ENCODE results near the gene IPO5.
"Not testable (repeated sequence)": the region's sequence is repeated elsewhere in the genome, so short reads cannot be mapped to it uniquely, and the experiment has no call there.

IPO5 gene

DNA sequence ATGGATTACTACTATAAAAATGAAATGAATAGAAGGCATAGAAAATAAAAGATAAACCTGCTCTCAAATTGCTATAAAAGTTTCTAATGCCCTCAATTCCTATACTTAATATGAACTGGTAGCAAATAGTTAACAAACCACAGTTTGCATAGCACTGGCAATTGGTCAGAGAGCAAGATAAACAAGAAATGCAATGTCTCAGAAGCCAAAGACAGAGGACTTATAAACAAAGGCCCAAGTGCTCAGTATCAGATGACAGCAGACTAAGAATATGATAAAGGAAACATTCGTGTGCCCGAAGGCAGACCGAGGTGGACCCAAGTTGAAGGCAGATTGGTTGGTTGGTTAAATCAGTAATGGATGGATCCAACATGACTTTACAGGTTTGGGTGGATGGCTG lies 50.6 kb downstream of the IPO5 start:
- no peak overlapping the region for H3K4me3 ChIP-seq (replicated peaks; ENCODE audit: low read depth, low read length)
- TF ChIP-seq CTCF (IDR thresholded peaks at IDR 0.05; ENCODE audit: low read length, missing control alignments): no peak
- DNase-seq (ENCODE audit: low read depth): peak; percentile 48

- DNase-seq (ENCODE audit: low read depth): peak; percentile 44
Observed at GRCh38 chr13:98004997-98005396, 51.5 kb downstream of the IPO5 start.

GRCh38 chr13:98007001-98007400 lies 53.5 kb downstream of the IPO5 start:
- H3K4me3 ChIP-seq (replicated peaks; ENCODE audit: low read depth, low read length): no peak overlapping the region
- TF ChIP-seq CTCF (IDR thresholded peaks at IDR 0.05; ENCODE audit: low read length, missing control alignments): no peak
- no peak for DNase-seq (ENCODE audit: low read depth)

More at GRCh38 chr13:98004997-98005396, 51.5 kb downstream of the IPO5 start:
- H3K4me3 ChIP-seq (replicated peaks; ENCODE audit: low read depth, low read length): not testable (repeated sequence)

GRCh38 chr13:98013241-98013640 lies 59.8 kb downstream of the IPO5 start:
- no peak for DNase-seq (ENCODE audit: low read depth)
- TF ChIP-seq CTCF (IDR thresholded peaks at IDR 0.05; ENCODE audit: low read length, missing control alignments): no peak
- no peak overlapping the region for H3K4me3 ChIP-seq (replicated peaks; ENCODE audit: low read depth, low read length)

DNA sequence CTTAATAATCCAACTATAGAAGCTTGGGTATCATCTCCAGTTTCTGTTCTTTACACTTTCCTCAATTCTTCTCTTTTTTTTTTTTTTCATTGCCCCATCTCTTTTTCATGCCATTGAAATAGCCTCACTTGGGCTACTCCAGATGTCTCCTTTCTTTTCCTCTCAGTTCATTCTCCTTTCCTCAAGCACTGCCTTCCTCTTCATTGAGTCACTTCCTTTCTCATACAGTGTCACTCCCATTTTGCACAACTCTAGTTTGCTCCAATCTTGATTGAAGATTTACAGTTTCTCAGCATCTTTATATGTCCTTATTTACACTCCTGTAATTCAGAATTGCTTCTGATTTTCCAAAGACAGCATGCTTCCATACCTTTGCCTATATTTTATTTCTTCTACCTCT lies 61.3 kb downstream of the IPO5 start:
- no peak for TF ChIP-seq CTCF (IDR thresholded peaks at IDR 0.05; ENCODE audit: low read length, missing control alignments)
- no peak overlapping the region for H3K4me3 ChIP-seq (replicated peaks; ENCODE audit: low read depth, low read length)
- DNase-seq (ENCODE audit: low read depth): peak; percentile 92

DNA sequence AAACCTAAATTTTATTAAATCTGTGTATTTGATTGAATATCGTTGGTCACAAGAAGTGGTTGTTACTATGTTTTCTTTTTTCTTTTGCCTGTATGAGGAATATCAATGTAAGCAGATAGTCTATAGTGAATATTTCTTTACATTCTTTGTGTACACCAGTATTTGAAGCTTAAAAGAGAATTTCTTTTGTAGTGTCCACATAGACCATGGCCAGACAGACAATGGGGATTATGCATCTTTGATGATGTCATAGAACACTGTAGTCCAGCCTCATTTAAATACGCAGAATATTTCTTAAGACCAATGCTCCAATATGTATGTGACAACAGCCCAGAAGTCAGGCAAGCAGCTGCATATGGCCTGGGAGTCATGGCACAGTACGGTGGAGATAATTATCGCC lies 64.8 kb downstream of the IPO5 start:
- TF ChIP-seq CTCF (IDR thresholded peaks at IDR 0.05; ENCODE audit: low read length, missing control alignments): no peak
- no peak for DNase-seq (ENCODE audit: low read depth)
- no peak overlapping the region for H3K4me3 ChIP-seq (replicated peaks; ENCODE audit: low read depth, low read length)

DNA sequence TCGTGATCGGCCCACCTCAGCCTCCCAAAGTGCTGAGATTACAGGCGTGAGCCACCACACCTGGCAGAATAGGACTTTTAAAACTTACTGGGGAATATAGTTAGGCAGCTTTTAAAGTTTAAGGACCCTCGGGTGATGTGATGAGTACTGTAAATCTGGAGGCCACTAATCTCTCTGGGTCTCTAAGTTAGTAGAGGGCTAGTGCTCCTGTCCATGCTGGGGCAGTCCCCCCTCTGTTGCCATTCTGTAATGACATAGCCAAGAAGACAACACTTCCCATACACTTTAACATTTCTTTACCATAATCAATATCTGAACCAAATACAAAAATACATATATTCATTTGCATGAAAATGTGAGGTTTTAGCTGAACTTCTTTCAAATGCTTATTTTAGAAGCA lies 65.7 kb downstream of the IPO5 start:
- no peak for DNase-seq (ENCODE audit: low read depth)
- no peak overlapping the region for H3K4me3 ChIP-seq (replicated peaks; ENCODE audit: low read depth, low read length)
- no peak for TF ChIP-seq CTCF (IDR thresholded peaks at IDR 0.05; ENCODE audit: low read length, missing control alignments)

GRCh38 chr13:98020271-98020670 lies 66.8 kb downstream of the IPO5 start:
- TF ChIP-seq CTCF (IDR thresholded peaks at IDR 0.05; ENCODE audit: low read length, missing control alignments): no peak
- H3K4me3 ChIP-seq (replicated peaks; ENCODE audit: low read depth, low read length): no peak overlapping the region
- DNase-seq (ENCODE audit: low read depth): no peak
